ENCODE results near the gene DGKG.

- TF ChIP-seq, protein P1, sequence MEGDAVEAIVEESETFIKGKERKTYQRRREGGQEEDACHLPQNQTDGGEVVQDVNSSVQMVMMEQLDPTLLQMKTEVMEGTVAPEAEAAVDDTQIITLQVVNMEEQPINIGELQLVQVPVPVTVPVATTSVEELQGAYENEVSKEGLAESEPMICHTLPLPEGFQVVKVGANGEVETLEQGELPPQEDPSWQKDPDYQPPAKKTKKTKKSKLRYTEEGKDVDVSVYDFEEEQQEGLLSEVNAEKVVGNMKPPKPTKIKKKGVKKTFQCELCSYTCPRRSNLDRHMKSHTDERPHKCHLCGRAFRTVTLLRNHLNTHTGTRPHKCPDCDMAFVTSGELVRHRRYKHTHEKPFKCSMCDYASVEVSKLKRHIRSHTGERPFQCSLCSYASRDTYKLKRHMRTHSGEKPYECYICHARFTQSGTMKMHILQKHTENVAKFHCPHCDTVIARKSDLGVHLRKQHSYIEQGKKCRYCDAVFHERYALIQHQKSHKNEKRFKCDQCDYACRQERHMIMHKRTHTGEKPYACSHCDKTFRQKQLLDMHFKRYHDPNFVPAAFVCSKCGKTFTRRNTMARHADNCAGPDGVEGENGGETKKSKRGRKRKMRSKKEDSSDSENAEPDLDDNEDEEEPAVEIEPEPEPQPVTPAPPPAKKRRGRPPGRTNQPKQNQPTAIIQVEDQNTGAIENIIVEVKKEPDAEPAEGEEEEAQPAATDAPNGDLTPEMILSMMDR (IDR thresholded peaks at IDR 0.05): no peak
- TF ChIP-seq TCF12 (IDR thresholded peaks at IDR 0.05): no peak
- TF ChIP-seq GATA2 (CRISPR knock-in tag; IDR thresholded peaks at IDR 0.05): no peak
- no peak for TF ChIP-seq ELF1 (IDR thresholded peaks at IDR 0.05)
- no peak for TF ChIP-seq EZH2phosphoT487 (IDR thresholded peaks at IDR 0.05; ENCODE audit: borderline replicate concordance, low read depth)
- no peak for TF ChIP-seq FOXM1 (IDR thresholded peaks at IDR 0.05; ENCODE audit: low read depth)
- no peak for TF ChIP-seq REST (IDR thresholded peaks at IDR 0.05; ENCODE audit: low read depth, low read length)
- TF ChIP-seq SIN3A (IDR thresholded peaks at IDR 0.05; ENCODE audit: borderline replicate concordance, low read depth, low read length): no peak
- no peak for TF ChIP-seq EP300 (IDR thresholded peaks at IDR 0.05; ENCODE audit: borderline replicate concordance in 1 of 2, low read depth in 1 of 2, low read length in 1 of 2)
- TF ChIP-seq MEF2A (IDR thresholded peaks at IDR 0.05; ENCODE audit: borderline replicate concordance, low read depth): no peak
- no peak for TF ChIP-seq RFX5 (IDR thresholded peaks at IDR 0.05; ENCODE audit: low read length)
- no peak for TF ChIP-seq JUND (IDR thresholded peaks at IDR 0.05)
Measured at GRCh38 chr3:186210852-186211500, 151.1 kb downstream of the DGKG start.
